ENCODE measurements around the gene CDX2.

DNA sequence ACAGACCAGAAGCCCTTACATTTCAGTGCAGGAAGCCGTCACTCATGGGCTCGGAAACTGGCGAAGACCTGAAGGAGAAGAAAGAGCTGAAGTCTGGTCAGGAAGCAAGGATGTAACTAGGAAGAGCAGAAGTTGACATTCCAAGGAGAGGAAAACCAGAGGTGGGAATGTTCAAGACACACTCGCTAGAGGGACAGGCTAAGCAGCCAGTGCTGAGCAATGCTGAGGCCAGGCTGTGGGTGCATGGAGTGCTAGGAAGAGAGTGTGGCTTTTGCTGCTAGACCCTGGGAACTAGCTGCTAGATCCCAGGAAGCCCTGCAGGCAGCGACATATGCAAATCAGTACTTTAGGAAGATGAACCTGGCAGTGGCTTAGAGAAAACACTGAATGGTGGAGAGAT lies 31.5 kb upstream of the CDX2 start:
- no peak for TF ChIP-seq POLR2AphosphoS5 (IDR thresholded peaks at IDR 0.05; ENCODE audit: low read depth, low read length)
- TF ChIP-seq TAF1 (IDR thresholded peaks at IDR 0.05; ENCODE audit: borderline replicate concordance, insufficient read depth, low read length), result no peak
- no peak for TF ChIP-seq SIN3A (IDR thresholded peaks at IDR 0.05; ENCODE audit: borderline replicate concordance, insufficient read depth, low read length)
- TF ChIP-seq, protein P1, sequence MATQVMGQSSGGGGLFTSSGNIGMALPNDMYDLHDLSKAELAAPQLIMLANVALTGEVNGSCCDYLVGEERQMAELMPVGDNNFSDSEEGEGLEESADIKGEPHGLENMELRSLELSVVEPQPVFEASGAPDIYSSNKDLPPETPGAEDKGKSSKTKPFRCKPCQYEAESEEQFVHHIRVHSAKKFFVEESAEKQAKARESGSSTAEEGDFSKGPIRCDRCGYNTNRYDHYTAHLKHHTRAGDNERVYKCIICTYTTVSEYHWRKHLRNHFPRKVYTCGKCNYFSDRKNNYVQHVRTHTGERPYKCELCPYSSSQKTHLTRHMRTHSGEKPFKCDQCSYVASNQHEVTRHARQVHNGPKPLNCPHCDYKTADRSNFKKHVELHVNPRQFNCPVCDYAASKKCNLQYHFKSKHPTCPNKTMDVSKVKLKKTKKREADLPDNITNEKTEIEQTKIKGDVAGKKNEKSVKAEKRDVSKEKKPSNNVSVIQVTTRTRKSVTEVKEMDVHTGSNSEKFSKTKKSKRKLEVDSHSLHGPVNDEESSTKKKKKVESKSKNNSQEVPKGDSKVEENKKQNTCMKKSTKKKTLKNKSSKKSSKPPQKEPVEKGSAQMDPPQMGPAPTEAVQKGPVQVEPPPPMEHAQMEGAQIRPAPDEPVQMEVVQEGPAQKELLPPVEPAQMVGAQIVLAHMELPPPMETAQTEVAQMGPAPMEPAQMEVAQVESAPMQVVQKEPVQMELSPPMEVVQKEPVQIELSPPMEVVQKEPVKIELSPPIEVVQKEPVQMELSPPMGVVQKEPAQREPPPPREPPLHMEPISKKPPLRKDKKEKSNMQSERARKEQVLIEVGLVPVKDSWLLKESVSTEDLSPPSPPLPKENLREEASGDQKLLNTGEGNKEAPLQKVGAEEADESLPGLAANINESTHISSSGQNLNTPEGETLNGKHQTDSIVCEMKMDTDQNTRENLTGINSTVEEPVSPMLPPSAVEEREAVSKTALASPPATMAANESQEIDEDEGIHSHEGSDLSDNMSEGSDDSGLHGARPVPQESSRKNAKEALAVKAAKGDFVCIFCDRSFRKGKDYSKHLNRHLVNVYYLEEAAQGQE (IDR thresholded peaks at IDR 0.05; ENCODE audit: insufficient read depth in 1 of 2, low read depth in 2 of 2, low read length in 2 of 2), result no peak

Data from PFSK-1 (cell line).